Effector CD4-positive, alpha-beta T cell (primary cell): ENCODE results near the gene SULT4A1.
A peak's percentile ranks its signal among the peaks of the same experiment; 100 is the strongest.
"Not testable (repeated sequence)": the region's sequence is repeated elsewhere in the genome, so short reads cannot be mapped to it uniquely, and the experiment has no call there.

Source experiments
- DNase-seq: peaks from one replicate; pipeline ENCODE4 v3.0.0-alpha.2; 2020

The SULT4A1 gene

GRCh38 chr22:43886231-43886630 is 23.9 kb upstream of the SULT4A1 start:
- no peak for DNase-seq

DNA sequence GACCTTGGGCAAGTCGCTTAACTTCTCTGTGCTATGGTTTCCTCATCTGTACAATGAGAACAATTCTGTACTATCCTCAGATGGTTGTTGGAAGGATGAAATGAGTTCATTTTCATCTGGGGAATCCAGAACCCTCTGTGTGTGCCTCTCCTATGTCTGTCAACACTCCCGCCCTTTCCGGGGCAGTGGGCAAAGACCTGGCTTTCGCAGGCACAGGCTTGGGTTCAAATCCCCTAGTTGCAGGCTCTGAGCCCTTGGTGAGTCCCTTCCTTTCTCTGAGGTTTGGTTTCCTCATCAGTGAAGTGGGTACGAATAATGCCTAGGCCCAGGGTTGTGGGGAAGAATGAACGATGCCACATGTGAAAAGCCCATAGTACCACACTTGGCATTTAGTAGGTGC is 23.5 kb upstream of the SULT4A1 start:
- DNase-seq, result no peak

- no peak for DNase-seq
These were observed 23.0 kb upstream of the SULT4A1 start for GRCh38 chr22:43885319-43885671.

DNA sequence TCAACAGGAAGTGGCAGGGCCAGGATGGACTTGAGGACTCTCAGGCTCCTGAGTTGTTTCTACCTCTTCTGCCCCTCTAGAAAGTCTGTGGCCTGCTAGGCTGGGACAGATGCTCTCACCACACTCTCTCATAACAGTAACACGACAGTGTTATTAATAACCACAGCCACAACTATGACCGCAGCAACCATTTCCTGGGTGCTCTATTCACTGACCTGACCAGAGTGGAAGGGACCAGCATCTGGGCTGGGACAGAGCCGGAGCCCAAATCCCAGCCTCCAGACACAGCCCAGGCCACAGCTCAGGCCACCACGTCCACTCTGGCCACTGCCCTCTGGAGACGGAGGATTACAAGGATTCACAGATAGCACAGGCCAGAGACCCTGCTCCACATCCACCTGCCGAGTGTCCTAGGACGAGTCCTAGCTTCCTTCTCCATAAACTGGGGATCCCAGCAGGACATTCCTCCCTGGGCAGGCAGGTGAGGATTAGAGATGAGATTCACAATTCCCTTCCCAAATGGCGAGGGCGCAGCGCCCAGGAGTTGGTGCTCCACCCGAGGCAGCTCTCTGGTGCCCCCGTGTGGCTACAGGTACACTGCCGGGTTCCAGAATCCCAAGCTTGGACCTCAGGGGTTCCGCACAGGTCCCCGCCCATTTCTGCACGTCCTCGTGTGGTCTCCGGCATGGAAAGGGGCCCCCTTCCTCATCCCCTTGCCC is 22.4 kb upstream of the SULT4A1 start:
- DNase-seq, result peak; percentile 15

DNA sequence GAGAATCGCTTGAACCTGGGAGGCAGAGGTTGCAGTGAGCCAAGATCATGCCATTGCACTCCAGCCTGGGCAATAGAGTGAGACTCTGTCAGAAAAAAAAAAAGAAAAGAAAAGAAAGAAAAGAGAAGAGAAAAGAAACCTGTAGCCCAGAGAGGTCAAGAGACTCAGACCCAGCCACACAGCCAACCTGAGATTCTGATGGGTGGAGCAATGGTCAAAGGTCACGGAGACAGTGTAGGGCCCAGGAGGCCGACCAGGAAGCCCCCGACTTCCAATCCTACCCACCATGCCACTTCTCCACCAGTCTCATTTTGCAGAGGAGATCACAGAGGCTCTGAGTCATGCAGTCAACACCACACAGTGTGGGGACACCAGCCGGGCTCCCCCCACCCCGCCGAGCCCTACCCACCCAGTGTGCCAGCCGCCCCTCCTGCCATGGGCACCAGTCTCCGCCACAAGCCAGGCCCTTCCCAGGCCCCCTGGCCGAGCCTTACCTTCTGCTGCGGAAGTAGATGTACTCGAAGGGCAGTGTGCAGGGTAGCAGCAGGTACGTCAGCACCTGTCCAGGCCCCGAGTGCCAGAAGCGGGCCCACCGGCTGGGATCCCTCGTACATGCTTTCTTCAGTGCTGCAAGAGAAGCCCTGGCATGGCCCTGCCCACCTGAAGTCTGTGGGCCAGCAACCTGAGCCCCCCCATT is 21.6 kb upstream of the SULT4A1 start:
- DNase-seq, result no peak

DNA sequence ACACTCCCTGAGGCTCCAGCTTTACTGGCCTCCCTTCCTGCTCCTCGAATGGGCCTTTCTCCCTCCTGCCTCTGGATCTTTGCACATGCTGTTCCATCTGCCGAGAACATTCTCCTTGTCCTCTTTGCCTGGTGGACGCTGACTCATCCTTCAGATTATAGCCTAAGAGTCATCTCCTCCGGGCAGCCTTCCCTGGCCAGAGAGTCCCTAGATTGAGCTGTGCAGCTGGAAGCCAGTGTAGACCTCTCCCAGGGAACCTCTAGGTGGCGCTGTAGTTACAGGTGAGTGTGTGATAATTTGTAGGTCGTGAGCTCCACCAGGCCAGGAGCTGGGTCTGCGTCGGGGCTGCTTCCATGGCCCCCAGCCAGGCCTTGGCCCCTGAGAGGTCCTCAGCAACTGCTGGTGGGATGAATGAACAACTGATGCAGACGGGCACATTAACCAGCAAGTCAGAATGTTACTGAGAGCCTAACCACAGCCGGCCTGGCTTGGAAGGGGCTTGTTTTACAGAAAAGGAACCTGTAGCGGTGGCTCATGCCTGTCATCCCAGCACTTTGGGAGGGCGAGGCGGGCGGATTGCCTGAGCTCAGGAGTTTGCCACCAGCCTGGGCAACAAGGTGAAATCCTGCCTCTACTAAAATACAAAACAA is 20.8 kb upstream of the SULT4A1 start:
- DNase-seq, result peak; percentile 33

DNA sequence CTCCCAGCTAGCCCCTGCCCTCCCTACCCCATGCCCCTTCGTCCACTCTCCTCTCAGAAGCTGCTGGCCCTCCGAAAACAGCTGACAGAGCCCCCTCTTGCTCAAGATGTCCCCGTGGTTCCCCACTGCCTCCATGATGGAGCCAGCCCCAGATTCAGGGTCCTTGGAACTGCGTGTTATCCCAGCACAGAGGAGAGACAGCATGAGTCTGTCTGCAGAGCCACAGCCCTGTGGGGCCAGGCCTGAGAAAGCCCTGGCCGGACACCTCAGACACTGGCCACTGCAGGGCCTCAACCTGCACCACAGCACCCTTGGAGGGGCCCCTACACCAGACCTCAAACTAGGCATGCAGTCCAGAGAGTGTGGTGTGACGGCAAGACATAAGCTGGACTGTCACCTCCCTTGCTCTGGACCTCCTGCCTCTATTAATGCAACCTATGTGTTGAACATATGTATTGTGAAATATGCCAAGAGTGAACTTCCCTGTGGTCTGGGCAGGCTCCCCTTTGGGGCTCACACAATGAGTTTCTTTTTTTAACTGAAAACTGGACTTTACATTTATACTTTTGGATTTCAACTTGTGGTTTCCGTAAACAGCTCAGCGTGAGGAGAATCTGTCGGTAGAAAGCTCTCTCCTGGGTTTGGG is 19.9 kb upstream of the SULT4A1 start:
- no peak for DNase-seq

- no peak for DNase-seq
These were observed 19.1 kb upstream of the SULT4A1 start for GRCh38 chr22:43881091-43882061.

DNA sequence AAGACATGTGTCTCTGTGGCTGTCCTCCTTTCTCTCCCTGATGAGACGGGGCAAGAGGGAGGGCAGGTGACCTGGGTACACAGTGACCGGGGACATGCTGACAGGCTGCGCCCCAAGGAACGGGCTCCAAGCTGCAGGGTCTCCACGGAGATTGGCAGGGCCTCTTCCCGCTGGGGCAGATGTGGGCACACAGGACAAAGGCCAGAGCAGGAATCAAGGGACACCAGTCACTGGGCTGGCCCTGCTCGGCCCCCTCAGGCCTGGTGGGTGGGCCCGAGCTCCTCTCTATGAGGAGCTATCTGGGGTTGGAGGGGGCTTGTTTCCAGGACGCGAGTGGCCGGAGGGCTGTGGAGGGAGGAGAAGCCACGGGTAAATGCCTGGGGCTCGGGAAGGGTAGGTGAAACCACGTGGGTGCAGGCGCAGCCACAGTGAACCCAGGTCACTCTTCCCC is 18.3 kb upstream of the SULT4A1 start:
- DNase-seq, result no peak

DNA sequence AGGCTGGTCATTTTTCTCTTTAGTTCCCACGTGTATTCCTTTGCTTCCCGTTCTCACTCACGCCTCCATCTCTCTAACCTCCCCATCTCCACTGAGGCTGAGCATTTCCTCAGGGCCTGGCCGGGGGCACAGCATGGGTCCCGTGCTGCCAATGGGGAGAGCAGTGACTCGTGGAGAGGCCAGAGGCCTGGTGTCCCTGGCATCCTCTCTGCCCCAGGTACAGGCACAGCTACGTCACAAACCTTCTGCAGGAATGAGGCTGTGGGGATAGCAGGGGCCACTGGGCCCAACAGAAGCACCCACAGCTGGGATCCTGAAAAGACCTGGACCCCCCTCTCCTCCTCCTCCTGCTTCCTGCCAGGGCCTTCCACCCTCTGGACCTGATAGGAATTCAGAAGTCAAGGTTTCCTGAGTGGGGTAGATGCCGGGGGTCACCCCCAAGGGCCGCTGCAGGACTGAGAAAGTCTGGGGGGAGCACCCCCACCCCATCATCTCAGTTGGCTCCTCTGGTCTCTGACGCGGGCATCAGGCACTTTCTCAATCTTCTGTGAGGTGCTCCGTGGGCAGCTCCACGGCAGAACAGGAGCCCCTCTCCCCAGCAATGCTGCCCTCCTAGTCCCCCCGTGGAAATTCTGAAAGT is 17.7 kb upstream of the SULT4A1 start:
- no peak for DNase-seq

DNA sequence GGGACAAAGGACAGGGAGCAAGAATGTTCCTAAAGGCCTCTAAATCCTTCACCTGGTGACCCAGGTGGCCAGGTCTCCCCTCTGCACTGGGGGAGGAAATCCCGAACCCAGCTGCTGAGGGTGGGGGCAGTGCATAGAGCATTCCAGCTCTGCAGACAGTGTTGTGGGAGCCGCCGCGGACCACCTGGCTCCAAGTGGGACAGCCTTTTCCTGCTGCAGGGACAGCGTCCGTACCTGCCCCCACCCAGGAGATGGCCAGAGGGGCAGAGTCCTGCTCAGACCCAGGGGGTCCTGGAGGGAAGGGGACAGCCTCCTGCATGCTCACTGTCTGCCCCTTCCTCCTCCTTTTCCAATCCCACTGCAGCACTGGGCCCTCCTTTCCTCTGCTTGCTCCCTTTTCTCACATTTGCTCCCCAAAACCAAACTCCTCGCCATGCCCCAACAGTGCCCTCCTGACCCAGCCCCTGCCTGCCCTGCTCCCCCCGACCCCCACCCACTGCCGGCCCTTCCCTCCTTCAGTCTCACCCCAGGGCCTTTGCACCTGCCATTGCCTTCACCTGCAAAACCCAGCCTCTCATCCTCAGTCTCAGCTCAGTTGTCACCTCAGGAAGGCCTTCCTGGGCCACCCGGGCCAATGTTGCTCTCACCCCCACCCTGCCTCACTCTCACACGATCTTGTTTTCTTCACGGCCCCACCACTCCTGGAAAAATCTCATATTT is 16.7 kb upstream of the SULT4A1 start:
- DNase-seq, result no peak

GRCh38 chr22:43878079-43878795 is 15.9 kb upstream of the SULT4A1 start:
- no peak for DNase-seq

DNA sequence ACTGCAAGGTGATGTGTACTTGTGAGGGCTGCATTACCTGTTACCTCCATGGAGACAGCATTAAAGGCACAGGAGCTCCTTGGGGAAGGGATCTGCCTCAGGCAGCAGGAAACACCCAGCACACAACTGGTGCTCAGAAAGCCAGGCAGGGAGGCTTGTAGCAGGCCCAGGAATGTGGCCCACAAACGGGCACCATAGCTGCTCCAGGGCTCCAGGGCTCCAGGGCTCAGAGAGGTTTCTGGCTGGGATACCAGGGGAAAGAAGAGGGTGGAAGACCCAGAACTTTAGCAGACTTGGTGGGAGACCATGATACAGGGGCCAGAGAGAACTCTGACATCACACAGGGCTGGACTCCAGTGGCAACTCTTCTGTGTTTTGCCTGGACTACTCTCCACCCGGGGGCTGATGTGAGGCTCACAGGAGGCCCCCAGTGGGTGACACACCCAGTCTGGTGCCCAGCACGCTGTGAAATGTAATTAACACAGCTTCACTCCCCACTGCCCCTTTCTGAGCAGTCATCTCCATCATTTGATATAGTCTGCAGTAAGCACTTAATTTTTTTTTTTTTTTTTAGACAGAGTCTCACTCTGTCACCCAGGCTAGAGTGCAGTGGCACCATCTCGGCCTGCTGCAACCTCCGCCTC is 14.7 kb upstream of the SULT4A1 start:
- DNase-seq, result no peak

GRCh38 chr22:43869799-43870198 is 7.5 kb upstream of the SULT4A1 start:
- DNase-seq, result no peak

DNA sequence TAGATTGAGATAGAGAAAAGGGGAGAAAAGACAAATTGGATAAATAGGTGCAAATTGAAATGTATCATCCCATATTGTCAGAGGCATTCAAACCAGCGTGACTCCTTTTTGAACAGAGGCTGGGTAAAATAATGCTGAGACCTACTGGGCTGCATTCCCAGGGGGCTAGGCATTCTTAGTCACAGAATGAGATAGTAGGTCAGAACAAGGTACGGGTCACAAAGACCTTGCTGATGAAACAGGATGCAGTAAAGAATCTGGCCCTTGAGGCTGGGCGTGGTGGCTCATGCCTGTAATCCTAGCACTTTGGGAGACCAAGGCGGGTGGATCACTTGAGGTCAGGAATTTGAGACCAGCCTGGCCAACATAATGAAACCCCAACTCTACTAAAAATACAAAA is 6.7 kb upstream of the SULT4A1 start:
- not testable (repeated sequence) for DNase-seq

- no peak for DNase-seq
These were observed 5.7 kb upstream of the SULT4A1 start for GRCh38 chr22:43867839-43868635.

GRCh38 chr22:43862882-43863202 is 529 bp upstream of the SULT4A1 start:
- no peak for DNase-seq

GRCh38 chr22:43861529-43861928 is 784 bp downstream of the SULT4A1 start:
- DNase-seq, result no peak

- DNase-seq, result no peak
These were observed 1.5 kb downstream of the SULT4A1 start for GRCh38 chr22:43860831-43861230.
